ENCODE data around the gene SARDH.

DNA sequence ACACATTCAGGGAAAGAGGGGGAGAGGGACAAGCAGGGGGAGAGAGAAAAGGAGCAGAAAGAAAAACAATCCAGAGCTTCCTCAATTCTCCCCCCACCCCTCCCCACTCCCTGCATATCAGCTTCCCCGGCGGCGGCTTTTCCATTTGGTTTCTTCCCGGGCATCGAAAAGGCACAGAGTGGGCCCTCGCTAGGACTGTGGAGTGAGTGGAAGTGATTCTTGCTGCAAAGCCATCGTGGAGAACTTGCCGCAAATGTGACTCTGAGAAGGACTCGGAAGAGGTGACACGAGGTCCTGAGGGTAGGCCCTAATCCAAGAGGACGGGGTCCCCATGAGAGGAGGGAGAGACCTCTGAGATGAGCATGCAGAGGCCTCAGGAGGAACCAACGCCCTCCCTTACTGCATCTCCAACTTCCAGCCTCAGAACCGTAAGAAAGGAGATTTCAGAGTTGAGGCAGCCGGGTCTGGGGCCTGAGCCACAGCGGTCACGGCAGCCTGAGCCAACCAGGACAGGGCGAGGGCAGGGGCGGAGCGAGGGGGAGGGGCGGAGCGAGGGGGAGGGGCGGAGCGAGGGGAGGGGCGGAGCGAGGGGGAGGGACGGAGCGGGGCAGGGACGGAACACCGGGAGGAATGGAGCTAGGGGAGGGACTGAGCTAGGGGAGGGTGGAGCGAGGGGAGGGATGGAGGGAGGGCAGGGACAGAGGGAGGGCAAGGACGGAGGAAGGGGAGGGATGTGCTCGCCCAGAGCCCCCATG is 21.2 kb upstream of the SARDH start:
- TF ChIP-seq EP300 (IDR thresholded peaks at IDR 0.05), result no peak
- no peak for TF ChIP-seq POLR2A (IDR thresholded peaks at IDR 0.05; ENCODE audit: low read depth)
- TF ChIP-seq, protein P1, sequence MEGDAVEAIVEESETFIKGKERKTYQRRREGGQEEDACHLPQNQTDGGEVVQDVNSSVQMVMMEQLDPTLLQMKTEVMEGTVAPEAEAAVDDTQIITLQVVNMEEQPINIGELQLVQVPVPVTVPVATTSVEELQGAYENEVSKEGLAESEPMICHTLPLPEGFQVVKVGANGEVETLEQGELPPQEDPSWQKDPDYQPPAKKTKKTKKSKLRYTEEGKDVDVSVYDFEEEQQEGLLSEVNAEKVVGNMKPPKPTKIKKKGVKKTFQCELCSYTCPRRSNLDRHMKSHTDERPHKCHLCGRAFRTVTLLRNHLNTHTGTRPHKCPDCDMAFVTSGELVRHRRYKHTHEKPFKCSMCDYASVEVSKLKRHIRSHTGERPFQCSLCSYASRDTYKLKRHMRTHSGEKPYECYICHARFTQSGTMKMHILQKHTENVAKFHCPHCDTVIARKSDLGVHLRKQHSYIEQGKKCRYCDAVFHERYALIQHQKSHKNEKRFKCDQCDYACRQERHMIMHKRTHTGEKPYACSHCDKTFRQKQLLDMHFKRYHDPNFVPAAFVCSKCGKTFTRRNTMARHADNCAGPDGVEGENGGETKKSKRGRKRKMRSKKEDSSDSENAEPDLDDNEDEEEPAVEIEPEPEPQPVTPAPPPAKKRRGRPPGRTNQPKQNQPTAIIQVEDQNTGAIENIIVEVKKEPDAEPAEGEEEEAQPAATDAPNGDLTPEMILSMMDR (IDR thresholded peaks at IDR 0.05), result no peak
- no peak for TF ChIP-seq POLR2AphosphoS5 (IDR thresholded peaks at IDR 0.05)

All from esophagus muscularis mucosa (tissue), 4 donors.